Common myeloid progenitor, CD34-positive (primary cell): ENCODE measurements around the gene LSM14A.

Experiments used
- CTCF ChIA-PET: fragments of 350-600 bp; sonication (Branson Sonifier 250); formaldehyde crosslinking; loops from one replicate; lab custom pipeline; 2021; ENCODE audit warnings: antibody characterized with exemption; lab: Charles Lee
- POLR2A ChIA-PET: fragments of 350-600 bp; sonication (Branson Sonifier 250); formaldehyde crosslinking; loops from one replicate; lab custom pipeline; 2021; ENCODE audit warnings: antibody characterized with exemption; lab: Charles Lee
- DNase-seq, 3 donors: peaks; one replicate each; pipeline versions ENCODE4 v3.0.0 to v3.0.0-alpha.2; 2013
- H3K27ac ChIP-seq, 2 experiments: 1 replicate in 1 of 2; 2 replicates in 1 of 2; pipeline ENCODE4 v1.7.0; 2013; ENCODE audit warnings: inconsistent platforms in 2 of 2, low read length in 2 of 2, mild to moderate bottlenecking in 2 of 2, low read depth in 1 of 2, moderate library complexity in 1 of 2; ENCODE audit not compliant: severe bottlenecking in 2 of 2, insufficient read depth in 1 of 2, poor library complexity in 1 of 2
- H3K27me3 ChIP-seq, 5 experiments: replicated peaks in 2 of 5; 1 replicate in 3 of 5; 2 replicates in 2 of 5; pipeline versions ENCODE4 v1.6.1 to v1.7.0; 2013; ENCODE audit warnings: low read length in 4 of 5, mild to moderate bottlenecking in 2 of 5, moderate library complexity in 2 of 5, inconsistent platforms in 1 of 5; ENCODE audit not compliant: insufficient read depth in 5 of 5, control insufficient read depth in 4 of 5
- H3K36me3 ChIP-seq, 4 experiments: 1 replicate in 2 of 4; 2 replicates in 2 of 4; pipeline versions ENCODE4 v1.6.1 to v1.7.0; 2013; ENCODE audit warnings: low read length in 3 of 4, control low read depth in 1 of 4, mild to moderate bottlenecking in 1 of 4; ENCODE audit not compliant: control insufficient read depth in 4 of 4, insufficient read depth in 4 of 4
- H3K4me1 ChIP-seq, 4 experiments: 1 replicate in 3 of 4; 2 replicates in 1 of 4; pipeline versions ENCODE4 v1.6.1 to v1.7.1; 2013; ENCODE audit warnings: low read length in 3 of 4, mild to moderate bottlenecking in 3 of 4, control low read depth in 1 of 4, inconsistent platforms in 1 of 4, moderate library complexity in 1 of 4; ENCODE audit not compliant: control insufficient read depth in 4 of 4, insufficient read depth in 4 of 4; ENCODE audit errors: control extremely low read depth in 1 of 4
- H3K4me3 ChIP-seq, 7 experiments: 1 replicate in 4 of 7; 2 replicates in 3 of 7; pipeline versions ENCODE4 v1.5.1 to v1.7.0; 2013; ENCODE audit warnings: mild to moderate bottlenecking in 7 of 7, low read length in 6 of 7, moderate library complexity in 6 of 7, inconsistent platforms in 2 of 7, low read depth in 2 of 7, control low read depth in 1 of 7; ENCODE audit not compliant: insufficient read depth in 4 of 7, control insufficient read depth in 1 of 7; ENCODE audit errors: extremely low read depth in 1 of 7
- H3K9me3 ChIP-seq, 5 experiments: 1 replicate in 4 of 5; 2 replicates in 1 of 5; pipeline versions ENCODE4 v1.6.1 to v1.7.1; 2013; ENCODE audit warnings: low read length in 4 of 5, mild to moderate bottlenecking in 2 of 5, inconsistent platforms in 1 of 5, low read depth in 1 of 5, moderate library complexity in 1 of 5; ENCODE audit not compliant: control insufficient read depth in 4 of 5, insufficient read depth in 2 of 5; ENCODE audit errors: control extremely low read depth in 1 of 5
- WGBS: methylation state at CpG from one replicate; pipeline ENCODE4 v1.1.5; 2013; ENCODE audit not compliant: insufficient coverage; 5-methylcytosine and 5-hydroxymethylcytosine counted together

The LSM14A gene

GRCh38 chr19:34269081-34269480, 96.8 kb downstream of the LSM14A start:
- H3K27me3 ChIP-seq, result peaks cover 0 to 41% (median 16%) of the 10 kb centered on the region in 5 experiments
- H3K4me1 ChIP-seq, result peaks cover 0 to 9% (median 4%) of the 10 kb centered on the region in 4 experiments
- no peak overlapping the region for H3K4me3 ChIP-seq
- 100% methylated on average over 1 of the region's 8 CpGs for WGBS
- no peaks in the 10 kb centered on the region for H3K36me3 ChIP-seq
- no peak for DNase-seq
- ChIA-PET CTCF (interaction anchor here (1.0 to 1.3 kb wide), 2 partner anchors 8 to 24 kb away, joined by 3 to 4 read pairs; no protein-coding TSS in a partner anchor), POLR2A (no interaction called here)
- no peaks in the 10 kb centered on the region for H3K9me3 ChIP-seq
- no peak overlapping the region for H3K27ac ChIP-seq

DNA sequence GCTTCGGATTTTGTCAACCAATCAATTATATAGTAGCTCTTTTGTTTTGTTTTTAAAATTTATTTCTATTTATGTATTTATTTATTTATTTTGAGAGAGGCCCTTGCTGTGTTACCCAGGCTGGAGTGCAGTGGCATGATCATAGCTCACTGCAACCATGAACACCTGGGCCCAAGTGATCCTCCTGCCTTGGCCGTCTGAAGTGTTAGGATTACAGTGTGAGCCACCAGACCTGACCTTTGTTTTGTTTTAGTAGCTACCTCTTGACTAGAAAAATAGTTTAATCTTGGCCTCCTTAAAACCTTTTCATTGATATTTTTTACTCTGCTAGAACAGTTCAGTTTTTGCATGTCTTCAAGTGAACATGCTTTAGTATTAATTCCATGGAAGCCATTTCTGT, 97.2 kb downstream of the LSM14A start:
- ChIA-PET CTCF (interaction anchor here (1.0 to 1.3 kb wide), 2 partner anchors 8 to 24 kb away, joined by 3 to 4 read pairs; no protein-coding TSS in a partner anchor), POLR2A (no interaction called here)
- Histone ChIP-seq H3K27me3 (peaks cover 0 to 45% (median 16%) of the 10 kb centered on the region in 5 experiments), H3K4me1 (peaks cover 0 to 9% (median 4%) of the 10 kb centered on the region in 4 experiments), H3K4me3 (no peak overlapping the region), H3K9me3 (no peaks in the 10 kb centered on the region), H3K36me3 (no peaks in the 10 kb centered on the region), H3K27ac (no peak overlapping the region)
- 17% methylated on average over 1 of the region's 2 CpGs for WGBS
- DNase-seq, result no peak

GRCh38 chr19:34269968-34270621, 97.8 kb downstream of the LSM14A start:
- peaks cover 0 to 9% (median 4%) of the 10 kb centered on the region in 4 experiments for H3K4me1 ChIP-seq
- 0% methylated on average over 3 of the region's 5 CpGs for WGBS

GRCh38 chr19:34273121-34273520, 100.8 kb downstream of the LSM14A start:
- no peaks in the 10 kb centered on the region for H3K9me3 ChIP-seq
- no peak overlapping the region for H3K4me3 ChIP-seq
- 100% methylated on average over 1 of the region's 4 CpGs for WGBS
- ChIA-PET CTCF (no interaction called here), POLR2A (interaction anchor here (0.6 kb wide), 1 partner anchor 56 kb away, joined by 4 read pairs; no protein-coding TSS in a partner anchor)
- peaks cover 0 to 9% (median 4%) of the 10 kb centered on the region in 4 experiments for H3K4me1 ChIP-seq
- DNase-seq, result no peak
- H3K27ac ChIP-seq, result no peak overlapping the region
- no peaks in the 10 kb centered on the region for H3K36me3 ChIP-seq
- H3K27me3 ChIP-seq, result peaks cover 0 to 41% (median 10%) of the 10 kb centered on the region in 5 experiments

More at GRCh38 chr19:34269968-34270621, 97.8 kb downstream of the LSM14A start:
- Histone ChIP-seq H3K36me3 (no peaks in the 10 kb centered on the region), H3K9me3 (no peaks in the 10 kb centered on the region), H3K27me3 (peaks cover 0 to 45% (median 16%) of the 10 kb centered on the region in 5 experiments), H3K4me3 (no peak overlapping the region), H3K27ac (no peak overlapping the region)
- CTCF ChIA-PET, result interaction anchor here (1.0 to 1.3 kb wide), 3 partner anchors 9 to 89 kb away, joined by 3 to 4 read pairs (median 3); no protein-coding TSS in a partner anchor
- POLR2A ChIA-PET, result no interaction called here
- DNase-seq, result peak; percentile 79 to 91 (median 83)

DNA sequence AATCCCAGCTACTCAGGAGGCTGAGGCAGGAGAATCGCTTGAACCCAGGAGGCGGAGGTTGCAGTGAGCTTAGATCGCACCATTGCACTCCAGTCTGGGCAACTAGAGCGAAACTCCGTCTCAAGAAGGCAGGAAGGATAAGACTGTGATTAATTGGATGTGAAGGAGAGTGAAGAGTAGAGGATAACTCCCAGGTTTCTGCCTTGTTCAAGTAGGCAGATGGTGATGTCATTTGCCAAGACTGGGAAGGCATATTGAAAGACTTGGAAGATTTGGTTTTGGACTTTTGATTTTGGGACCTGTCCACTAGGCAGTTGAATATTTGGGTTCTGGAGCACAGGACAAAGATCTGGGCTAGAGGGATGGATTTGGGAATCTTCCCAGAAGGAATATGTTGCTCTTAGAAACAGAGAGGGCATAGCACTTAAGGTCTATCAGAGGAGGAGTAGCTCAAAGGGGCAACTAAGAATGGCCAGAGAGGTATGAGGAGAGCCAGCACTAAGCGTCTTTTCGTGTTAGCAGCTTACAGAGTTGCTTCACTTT, 102.1 kb downstream of the LSM14A start:
- WGBS, result 96% methylated on average over 7 of the region's 7 CpGs
- Histone ChIP-seq H3K36me3 (no peaks in the 10 kb centered on the region), H3K9me3 (no peaks in the 10 kb centered on the region), H3K4me1 (peaks cover 0 to 9% (median 4%) of the 10 kb centered on the region in 4 experiments), H3K4me3 (no peak overlapping the region), H3K27ac (no peak overlapping the region), H3K27me3 (peaks cover 0 to 32% (median 4%) of the 10 kb centered on the region in 5 experiments)
- CTCF ChIA-PET, result no interaction called here
- POLR2A ChIA-PET, result no interaction called here
- no peak for DNase-seq

GRCh38 chr19:34274827-34275625, 102.7 kb downstream of the LSM14A start:
- Histone ChIP-seq H3K27me3 (peaks cover 0 to 27% (median 4%) of the 10 kb centered on the region in 5 experiments), H3K4me3 (no peak overlapping the region), H3K27ac (no peak overlapping the region), H3K36me3 (no peaks in the 10 kb centered on the region), H3K4me1 (peaks cover 0 to 4% (median 2%) of the 10 kb centered on the region in 4 experiments), H3K9me3 (no peaks in the 10 kb centered on the region)
- WGBS, result 100% methylated on average over 2 of the region's 4 CpGs
- POLR2A ChIA-PET, result no interaction called here
- no peak for DNase-seq
- CTCF ChIA-PET, result no interaction called here
